ES-I3 (cell line): Measurements from ENCODE around the gene MSLN.
"Not testable (repeated sequence)": the region's sequence is repeated elsewhere in the genome, so short reads cannot be mapped to it uniquely, and the experiment has no call there.

ENCODE experiments used
- H3K36me3 ChIP-seq: 2 replicates; pipeline ENCODE4 v1.6.1; 2013; ENCODE audit warnings: mild to moderate bottlenecking, low read length, control low read depth, moderate library complexity; ENCODE audit not compliant: insufficient read depth
- H3K4me1 ChIP-seq: 2 replicates; pipeline ENCODE4 v1.6.1; 2013; ENCODE audit warnings: mild to moderate bottlenecking, control low read depth, low read length; ENCODE audit not compliant: insufficient read depth
- H3K9ac ChIP-seq: 2 replicates; pipeline ENCODE4 v1.6.1; 2013; ENCODE audit warnings: low read depth, mild to moderate bottlenecking, low read length, moderate library complexity
- H3K9me3 ChIP-seq: 2 replicates; pipeline ENCODE4 v1.6.1; 2013; ENCODE audit warnings: mild to moderate bottlenecking, low read length, moderate library complexity; ENCODE audit not compliant: control insufficient read depth, insufficient read depth

The MSLN gene

DNA sequence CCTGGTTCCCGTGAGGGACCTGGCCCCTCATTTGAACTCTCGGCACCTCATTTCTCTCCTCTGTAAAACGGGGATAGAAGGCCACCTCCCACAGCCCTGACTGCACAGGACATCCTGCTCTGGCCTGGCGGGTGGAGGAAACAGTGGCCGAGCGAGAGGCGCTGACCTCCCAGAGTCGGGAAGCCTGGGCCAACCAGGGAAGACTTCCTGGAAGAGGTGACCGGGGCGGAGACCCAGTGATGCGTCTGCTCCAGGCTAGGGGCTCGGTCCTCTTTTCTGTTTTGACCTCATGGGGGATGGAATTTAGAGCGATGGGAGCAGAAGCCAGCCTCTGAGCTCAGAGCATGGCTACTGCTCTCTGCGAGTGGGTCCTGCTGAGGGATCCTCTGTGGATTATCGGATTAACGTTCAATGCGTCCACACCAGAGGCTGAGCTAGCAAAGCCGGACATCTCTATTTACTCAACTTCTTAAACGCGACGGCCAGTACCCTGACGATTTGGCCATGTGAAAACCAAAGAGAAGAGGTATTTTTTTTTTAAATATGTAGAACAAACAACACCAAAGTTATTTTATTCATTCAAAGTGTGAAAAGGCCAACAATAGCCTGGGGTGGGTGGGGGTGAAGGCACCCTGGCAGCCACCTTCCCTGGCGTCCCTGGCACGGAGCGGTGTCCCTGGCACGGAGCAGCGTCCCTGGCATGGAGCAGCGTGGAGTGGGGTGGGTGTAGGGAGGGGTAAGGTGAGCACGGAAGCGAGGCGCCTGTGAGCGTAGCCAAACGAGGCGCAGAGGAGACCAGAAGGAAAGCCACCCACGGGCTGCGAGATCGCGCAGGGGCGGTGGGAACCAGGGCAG, 9.2 kb upstream of the MSLN start:
- Histone ChIP-seq H3K36me3 (no peaks in the 10 kb centered on the region), H3K4me1 (peaks cover 19% of the 10 kb centered on the region; the same call in 1 of the 2 replicates), H3K9ac (no peak overlapping the region; the same call in 1 of the 2 replicates), H3K9me3 (no peaks in the 10 kb centered on the region)

DNA sequence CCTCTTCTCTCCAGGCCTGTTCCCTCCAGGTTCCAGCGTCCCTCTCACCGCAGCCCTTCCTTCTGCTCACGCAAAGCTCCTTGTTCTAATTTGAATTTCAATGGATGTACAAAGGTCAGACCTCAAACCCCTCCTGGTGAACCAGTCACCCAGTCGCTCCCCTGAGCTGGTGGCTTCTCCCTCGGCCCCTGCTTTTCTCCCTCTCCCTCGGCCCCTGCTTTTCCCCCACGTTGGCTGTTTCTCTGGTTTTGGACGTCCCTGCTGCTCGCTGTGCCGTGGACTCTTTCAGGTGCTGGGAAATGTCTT, 8.6 kb upstream of the MSLN start:
- peaks cover 19% of the 10 kb centered on the region; the same call in 1 of the 2 replicates for H3K4me1 ChIP-seq
- no peaks in the 10 kb centered on the region for H3K9me3 ChIP-seq
- H3K9ac ChIP-seq: no peak overlapping the region; the same call in 1 of the 2 replicates
- H3K36me3 ChIP-seq: no peaks in the 10 kb centered on the region

DNA sequence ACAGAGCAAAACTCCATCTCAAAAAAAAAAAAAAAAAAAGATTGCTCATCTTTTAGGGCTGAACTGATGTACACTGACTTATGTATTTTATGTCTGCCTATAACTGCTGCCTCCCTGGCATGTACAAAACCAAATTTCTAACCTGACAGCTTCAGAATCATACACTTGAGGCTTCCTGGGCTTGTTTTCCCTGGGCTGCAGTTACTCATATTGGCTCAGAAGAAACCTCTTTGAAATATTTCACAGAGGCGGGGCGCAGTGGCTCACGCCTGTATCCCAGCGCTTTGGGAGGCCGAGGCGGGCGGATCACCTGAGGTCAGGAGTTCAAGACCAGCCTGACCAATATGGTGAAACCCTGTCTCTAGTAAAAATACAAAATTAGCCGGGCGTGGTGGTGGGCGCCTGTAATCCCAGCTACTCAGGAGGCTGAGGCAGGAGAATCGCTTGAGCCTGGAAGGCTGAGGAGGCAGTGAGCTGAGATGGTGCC, 6.4 kb upstream of the MSLN start:
- H3K4me1 ChIP-seq: peaks cover 19% of the 10 kb centered on the region; the same call in 1 of the 2 replicates
- H3K9me3 ChIP-seq, H3K36me3 ChIP-seq, H3K9ac ChIP-seq: not testable (repeated sequence)

DNA sequence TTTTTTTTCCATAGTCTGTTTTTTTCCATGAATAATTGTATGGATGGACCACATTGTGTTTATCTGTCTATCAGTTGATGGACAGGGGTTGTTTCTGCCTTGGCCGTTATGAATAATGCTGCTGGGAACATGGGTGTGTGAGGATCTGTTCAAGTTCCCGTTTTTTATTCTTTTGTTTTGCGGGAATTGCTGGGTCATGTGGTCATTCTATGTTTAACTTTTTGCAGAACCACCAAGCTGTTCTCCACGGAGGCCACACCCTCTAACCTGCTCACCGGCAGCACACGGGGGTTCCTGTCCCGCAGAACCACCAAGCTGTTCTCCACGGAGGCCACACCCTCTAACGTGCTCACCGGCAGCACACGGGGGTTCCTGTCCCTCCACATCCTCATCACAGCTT, 5.9 kb upstream of the MSLN start:
- H3K4me1 ChIP-seq: peaks cover 19% of the 10 kb centered on the region; the same call in 1 of the 2 replicates
- H3K36me3 ChIP-seq: no peaks in the 10 kb centered on the region
- no peaks in the 10 kb centered on the region for H3K9me3 ChIP-seq
- no peak overlapping the region for H3K9ac ChIP-seq

DNA sequence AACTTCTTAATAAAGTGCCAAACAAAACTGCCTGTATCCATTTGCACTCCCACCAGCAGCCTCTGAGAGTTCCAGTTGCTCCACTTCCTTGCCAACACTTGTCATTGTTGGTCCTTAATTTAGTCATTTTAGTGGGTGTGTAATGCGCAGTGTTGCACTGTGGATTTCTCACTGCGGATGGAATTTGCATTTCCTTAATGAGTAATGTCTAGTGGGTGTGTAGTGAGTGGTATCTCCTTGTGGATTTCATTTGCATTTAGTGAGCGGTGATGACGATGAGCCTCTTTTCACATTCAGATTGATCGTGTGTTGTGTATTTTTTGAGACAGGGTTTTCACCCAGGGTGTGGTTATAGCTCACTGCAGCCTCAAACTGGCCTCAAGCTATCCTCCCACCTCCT, 4.1 kb upstream of the MSLN start:
- Histone ChIP-seq H3K4me1 (peaks cover 11% of the 10 kb centered on the region; the same call in 1 of the 2 replicates), H3K9me3 (no peaks in the 10 kb centered on the region), H3K9ac (no peak overlapping the region), H3K36me3 (no peaks in the 10 kb centered on the region)

DNA sequence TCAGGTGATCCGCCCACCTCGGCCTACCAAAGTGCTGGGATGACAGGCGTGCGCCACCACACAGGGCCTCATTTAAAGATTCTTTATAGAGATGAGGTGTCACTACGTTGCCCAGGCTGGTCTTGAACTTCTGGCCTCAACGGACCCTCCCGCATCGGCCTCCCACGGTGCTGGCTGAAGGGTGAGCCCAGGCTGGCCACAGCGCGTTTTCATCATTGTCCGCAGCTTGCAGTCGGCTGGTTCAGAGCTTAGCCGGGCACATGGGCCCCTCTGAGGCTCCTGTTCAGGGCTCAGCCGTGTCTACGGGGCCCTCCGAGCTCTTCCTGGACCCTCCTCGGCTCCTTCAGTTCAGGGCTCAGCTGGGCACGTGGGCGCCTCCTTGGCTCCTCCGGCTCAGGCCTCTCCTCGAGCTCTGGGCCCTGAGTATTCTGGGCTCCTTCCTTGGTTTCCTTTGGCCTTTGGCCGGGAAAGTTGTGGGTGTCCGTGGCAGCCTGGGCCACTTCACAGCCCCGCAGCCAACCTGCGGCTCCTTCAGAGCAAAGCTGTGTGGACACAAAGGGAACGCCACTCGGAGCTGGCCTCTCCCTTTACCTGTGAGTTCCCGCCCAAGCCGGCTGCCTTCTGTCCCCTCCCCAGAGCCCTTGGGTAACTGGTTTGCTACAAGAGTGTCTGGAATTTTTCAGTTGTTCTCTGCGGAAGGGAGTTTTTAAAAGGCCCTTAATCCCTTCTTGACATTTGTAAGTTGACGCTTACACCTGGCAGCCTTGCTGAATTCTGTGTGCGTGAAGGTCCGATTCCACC, 1.2 kb upstream of the MSLN start:
- Histone ChIP-seq H3K36me3 (no peaks in the 10 kb centered on the region), H3K9me3 (no peaks in the 10 kb centered on the region), H3K4me1 (no peaks in the 10 kb centered on the region; the same call in 1 of the 2 replicates), H3K9ac (no peak overlapping the region)

DNA sequence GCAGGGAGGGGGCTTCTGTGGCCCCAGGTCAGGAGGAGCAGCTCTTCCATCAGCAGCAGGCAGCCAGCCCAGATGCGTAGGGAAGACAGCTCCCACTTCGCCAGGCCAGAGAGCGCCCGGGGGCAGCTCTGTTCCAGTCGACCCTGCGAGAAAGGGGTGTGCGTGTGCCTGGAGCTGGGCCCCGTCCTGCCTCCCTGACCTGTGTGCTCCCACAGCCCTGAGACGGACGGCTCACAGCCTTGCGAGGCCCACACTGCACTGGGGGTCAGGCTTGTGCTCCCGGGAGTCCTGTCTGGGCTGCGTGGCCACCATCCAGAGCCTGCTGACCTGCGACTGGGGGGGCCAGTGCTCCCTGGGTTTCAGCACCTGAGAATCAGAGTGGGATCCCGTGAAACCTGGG, 469 bp upstream of the MSLN start:
- Histone ChIP-seq H3K36me3 (no peaks in the 10 kb centered on the region), H3K9me3 (no peaks in the 10 kb centered on the region), H3K9ac (no peak overlapping the region), H3K4me1 (no peaks in the 10 kb centered on the region; the same call in 1 of the 2 replicates)

DNA sequence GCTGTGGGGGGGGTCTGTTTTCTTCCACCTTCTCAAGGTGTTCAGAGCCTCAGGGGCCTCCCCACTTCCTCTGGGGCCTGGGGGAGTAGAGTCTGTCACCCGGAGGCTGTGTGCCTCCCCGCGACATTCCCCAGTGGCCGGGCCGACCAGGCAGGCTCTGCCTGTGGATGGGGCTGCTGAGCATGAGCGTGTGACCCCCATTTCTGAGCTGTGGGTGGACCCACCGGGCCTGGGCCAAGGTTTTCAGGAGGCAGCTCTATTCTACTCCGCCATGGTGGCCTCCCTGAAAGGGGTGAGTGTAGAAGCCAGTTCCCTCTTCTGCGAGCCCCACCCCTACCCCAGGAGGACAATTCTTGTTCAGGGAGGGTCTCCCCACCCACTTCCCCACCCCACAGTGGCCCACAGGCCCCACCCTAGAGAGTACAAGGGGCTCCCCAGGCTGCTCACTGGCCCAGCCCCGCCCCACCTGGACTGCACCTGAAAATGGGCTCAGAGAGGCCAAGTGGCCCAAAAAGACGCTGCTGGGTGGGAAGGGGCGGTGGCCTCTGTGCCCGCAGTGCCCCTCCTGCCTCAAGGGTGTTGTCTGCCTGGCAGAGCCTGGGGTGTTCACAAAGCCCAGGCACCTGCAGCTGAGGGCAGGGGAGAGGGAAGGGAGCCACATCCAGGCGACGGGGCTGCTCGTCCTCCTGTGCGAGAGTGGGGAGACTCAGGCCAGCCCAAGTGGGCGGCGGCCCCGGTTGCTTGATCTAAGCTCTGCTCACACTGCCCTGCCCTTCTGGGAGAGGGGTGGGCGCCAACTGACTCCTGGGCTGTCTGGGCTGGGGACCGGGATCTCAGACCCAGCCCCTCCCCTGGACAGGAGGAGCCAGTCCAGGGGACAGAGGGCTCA, 1.3 kb downstream of the MSLN start:
- Histone ChIP-seq H3K36me3 (no peaks in the 10 kb centered on the region), H3K4me1 (no peaks in the 10 kb centered on the region; the same call in 1 of the 2 replicates), H3K9ac (no peak overlapping the region), H3K9me3 (no peaks in the 10 kb centered on the region)

DNA sequence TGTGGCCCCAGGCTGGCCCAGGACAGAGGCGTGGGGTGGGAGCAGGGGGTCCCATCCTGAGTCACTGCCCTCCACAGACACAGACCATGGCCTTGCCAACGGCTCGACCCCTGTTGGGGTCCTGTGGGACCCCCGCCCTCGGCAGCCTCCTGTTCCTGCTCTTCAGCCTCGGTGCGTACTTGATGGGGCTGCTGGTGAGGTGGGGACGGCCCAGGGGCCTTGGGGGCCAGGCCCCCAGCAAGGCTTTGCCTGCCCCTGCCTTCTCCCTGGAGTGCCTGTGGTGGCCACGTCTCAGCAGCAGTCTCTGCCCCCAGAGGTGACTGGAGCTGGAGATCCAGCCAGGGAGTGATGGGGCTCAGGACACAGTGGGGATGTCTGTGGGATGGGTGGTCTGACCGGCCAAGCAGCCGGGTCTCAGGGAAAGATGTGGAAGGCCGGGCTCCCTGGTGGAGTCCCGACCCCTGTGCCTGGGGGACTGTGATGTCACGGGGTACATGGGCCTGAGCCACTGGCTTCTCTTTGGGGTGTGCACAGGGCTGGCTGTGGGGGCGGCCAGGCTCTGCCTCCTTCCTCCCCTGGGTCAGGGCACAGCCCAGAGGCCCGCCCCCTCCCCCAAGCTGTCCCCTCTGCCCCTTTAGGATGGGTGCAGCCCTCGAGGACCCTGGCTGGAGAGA, 2.2 kb downstream of the MSLN start:
- Histone ChIP-seq H3K36me3 (no peaks in the 10 kb centered on the region), H3K4me1 (no peaks in the 10 kb centered on the region; the same call in 1 of the 2 replicates), H3K9me3 (no peaks in the 10 kb centered on the region), H3K9ac (no peak overlapping the region)

DNA sequence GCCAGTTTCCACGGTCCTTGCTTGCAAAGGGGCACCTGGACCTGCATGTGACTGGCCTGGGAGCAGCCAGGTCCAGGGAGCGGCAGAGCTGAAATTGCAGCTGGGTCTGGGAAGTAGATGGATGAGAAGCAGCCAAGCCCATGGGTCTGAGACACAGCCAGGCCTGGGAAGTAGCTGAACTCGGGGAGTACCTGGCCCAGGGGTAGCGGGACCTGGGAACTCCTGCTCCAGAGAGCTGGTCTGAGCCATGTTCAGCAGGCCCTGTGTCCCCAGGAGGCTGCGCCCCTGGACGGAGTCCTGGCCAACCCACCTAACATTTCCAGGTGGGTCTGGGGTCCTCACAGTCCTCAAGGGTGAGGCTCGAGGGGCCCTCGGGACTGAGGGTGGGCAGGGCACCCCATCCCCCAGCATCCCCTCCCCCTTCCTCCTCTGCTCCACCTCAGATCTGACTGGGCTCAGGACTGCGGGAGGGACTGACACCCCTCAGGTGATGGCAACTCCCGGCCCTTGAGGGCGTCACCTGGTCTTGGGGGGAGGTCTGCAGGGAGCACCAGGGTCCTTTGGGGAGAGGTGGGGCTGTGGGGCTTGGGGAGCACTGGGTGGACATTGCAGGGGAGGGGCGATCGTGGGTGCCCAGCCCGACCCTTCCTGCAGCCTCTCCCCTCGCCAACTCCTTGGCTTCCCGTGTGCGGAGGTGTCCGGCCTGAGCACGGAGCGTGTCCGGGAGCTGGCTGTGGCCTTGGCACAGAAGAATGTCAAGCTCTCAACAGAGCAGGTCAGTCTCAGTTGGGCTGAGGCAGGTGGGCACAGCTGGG, 3.0 kb downstream of the MSLN start:
- Histone ChIP-seq H3K9ac (no peak overlapping the region), H3K4me1 (no peaks in the 10 kb centered on the region; the same call in 1 of the 2 replicates), H3K36me3 (no peaks in the 10 kb centered on the region)

DNA sequence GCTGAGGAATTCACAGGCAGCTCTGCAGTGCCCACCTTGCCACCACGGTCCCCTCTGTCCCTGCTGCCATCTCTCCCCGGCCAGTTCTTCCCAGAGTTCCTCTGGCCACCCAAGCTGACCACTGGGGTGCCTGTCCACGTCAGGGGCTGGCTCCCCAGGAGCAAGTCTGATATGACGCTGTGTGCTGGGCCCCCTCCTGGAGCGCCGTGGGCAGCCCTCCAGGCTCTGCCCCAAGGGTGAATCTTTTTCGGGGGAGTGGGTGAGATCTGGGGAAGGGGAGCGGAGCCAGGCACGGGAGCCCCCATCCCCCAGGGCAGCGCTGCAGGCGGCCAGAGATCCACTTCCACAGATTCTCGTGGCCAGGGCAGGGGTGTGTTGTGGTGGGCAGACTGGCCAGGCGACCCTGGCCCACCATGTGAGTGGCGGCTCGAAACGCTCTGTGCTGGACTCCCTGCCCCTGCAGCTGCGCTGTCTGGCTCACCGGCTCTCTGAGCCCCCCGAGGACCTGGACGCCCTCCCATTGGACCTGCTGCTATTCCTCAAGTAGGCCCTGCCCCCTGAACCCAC, 3.7 kb downstream of the MSLN start:
- Histone ChIP-seq H3K36me3 (no peaks in the 10 kb centered on the region), H3K9me3 (no peaks in the 10 kb centered on the region), H3K9ac (no peak overlapping the region), H3K4me1 (no peaks in the 10 kb centered on the region; the same call in 1 of the 2 replicates)

More for the DNA sequence above, 3.0 kb downstream of the MSLN start:
- H3K9me3 ChIP-seq: no peaks in the 10 kb centered on the region

DNA sequence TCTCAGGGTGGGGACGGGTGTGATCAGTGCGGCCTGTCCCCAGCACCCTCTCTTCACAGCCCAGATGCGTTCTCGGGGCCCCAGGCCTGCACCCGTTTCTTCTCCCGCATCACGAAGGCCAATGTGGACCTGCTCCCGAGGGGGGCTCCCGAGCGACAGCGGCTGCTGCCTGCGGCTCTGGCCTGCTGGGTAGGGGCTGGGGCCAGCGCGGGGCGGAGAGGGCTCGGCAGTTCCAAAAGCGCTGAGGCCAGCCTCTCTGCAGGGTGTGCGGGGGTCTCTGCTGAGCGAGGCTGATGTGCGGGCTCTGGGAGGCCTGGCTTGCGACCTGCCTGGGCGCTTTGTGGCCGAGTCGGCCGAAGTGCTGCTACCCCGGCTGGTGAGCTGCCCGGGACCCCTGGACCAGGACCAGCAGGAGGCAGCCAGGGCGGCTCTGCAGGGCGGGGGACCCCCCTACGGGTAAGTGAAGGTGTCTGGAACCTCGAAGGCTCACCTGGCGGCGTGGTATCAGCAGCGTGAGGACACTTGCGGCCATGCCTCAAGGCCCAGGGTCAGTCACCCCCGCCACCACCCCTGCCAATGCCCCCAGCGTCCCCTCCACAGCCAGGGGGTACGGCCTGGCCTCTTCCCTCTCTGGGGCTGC, 4.4 kb downstream of the MSLN start:
- Histone ChIP-seq H3K36me3 (no peaks in the 10 kb centered on the region), H3K4me1 (no peaks in the 10 kb centered on the region; the same call in 1 of the 2 replicates), H3K9me3 (no peaks in the 10 kb centered on the region), H3K9ac (no peak overlapping the region)
